Stimulated activated CD4-positive, alpha-beta T cell treated with anti-CD3 and anti-CD28 coated beads, TNF-alpha, amount 100 ng/mL, for 24 hours (primary cell): Measurements from ENCODE around the gene WNT5A.
"Not testable (repeated sequence)": the region's sequence is repeated elsewhere in the genome, so short reads cannot be mapped to it uniquely, and the experiment has no call there.

Source experiments
- DNase-seq, 3 experiments: peaks; one replicate each; pipeline ENCODE4 v3.0.0-alpha.2; 2020; ENCODE audit warnings: low read depth in 3 of 3

Gene WNT5A

GRCh38 chr3:55505776-55506175 is 18.7 kb upstream of the WNT5A start:
- no peak for DNase-seq

- DNase-seq: not testable (repeated sequence)
These were observed 18.0 kb upstream of the WNT5A start for GRCh38 chr3:55505102-55505501.

GRCh38 chr3:55501905-55502304 is 14.8 kb upstream of the WNT5A start:
- no peak for DNase-seq

- DNase-seq: no peak
These were observed 13.6 kb upstream of the WNT5A start for GRCh38 chr3:55500555-55501330.

- no peak for DNase-seq
These were observed 11.4 kb upstream of the WNT5A start for GRCh38 chr3:55498520-55498919.

- no peak for DNase-seq
These were observed 10.1 kb upstream of the WNT5A start for GRCh38 chr3:55497250-55497649.

GRCh38 chr3:55494976-55495375 is 7.9 kb upstream of the WNT5A start:
- DNase-seq: no peak

- DNase-seq: no peak
These were observed 5.9 kb upstream of the WNT5A start for GRCh38 chr3:55492976-55493375.

GRCh38 chr3:55491296-55491816 is 4.2 kb upstream of the WNT5A start:
- DNase-seq: no peak

- DNase-seq: no peak
These were observed 3.3 kb upstream of the WNT5A start for GRCh38 chr3:55490276-55490913.

- no peak for DNase-seq
These were observed 2.7 kb upstream of the WNT5A start for GRCh38 chr3:55489798-55490132.

- DNase-seq: no peak
These were observed 1.4 kb upstream of the WNT5A start for GRCh38 chr3:55488398-55489055.

GRCh38 chr3:55487381-55488241 is 505 bp upstream of the WNT5A start:
- no peak for DNase-seq

- no peak for DNase-seq
These were observed 827 bp downstream of the WNT5A start for GRCh38 chr3:55486101-55486856.

- peak in 2 of 3 experiments; percentile 11 to 40 for DNase-seq
These were observed 2.0 kb downstream of the WNT5A start for GRCh38 chr3:55484801-55485791.

GRCh38 chr3:55484191-55484689 is 2.9 kb downstream of the WNT5A start:
- no peak for DNase-seq

- DNase-seq: no peak
These were observed 3.7 kb downstream of the WNT5A start for GRCh38 chr3:55483196-55484095.

GRCh38 chr3:55482496-55483195 is 4.5 kb downstream of the WNT5A start:
- no peak for DNase-seq
